Right ventricle myocardium superior (tissue), 1 donor: ENCODE measurements around the gene MPZL2. TPM values are rescaled to one million over a fixed set of nuclear protein-coding genes. Genes with fewer than 3 reads are reported as not detected.

ENCODE experiments used
- ATAC-seq: fragments of 200-7000 bp; cut with Tn5 transposase; one replicate; pipeline ENCODE4 v1.9.1; 2020; ENCODE audit warnings: mild to moderate bottlenecking; ENCODE audit not compliant: poor library complexity
- DNase-seq: peaks from one replicate; pipeline ENCODE4 v3.0.0-alpha.2; 2020
- intact Hi-C: fragments of 100-400 bp; cut with DNase I; formaldehyde crosslinking; loops from one replicate; pipeline ENCODE4 v1.11.2; 2022
- total RNA-seq: library from RNA; stranded (reverse); fragmentation: NEBNext Ultra II Directional; extraction: Animal tissue kit (Norgen Biotek cat#: 25700); gene quantifications from one replicate; pipeline ENCODE4 v1.2.1, GENCODE V29; 2021
- donor health status: DM: no; HTN: yes; CAD: no; lungs with severe emphysema.

Gene MPZL2
- total RNA-seq, 1 donor from 2014 or later, result 9.8 TPM

GRCh38 chr11:118251858-118252652, 12.0 kb downstream of the MPZL2 start, which contains the start of gene MPZL3:
MPZL3 (minus strand) TSS chr11:118252365; CDS start chr11:118252294, 71 bp downstream.
- DNase-seq (peak; percentile 73), ATAC-seq (peak; percentile 88)
- intact Hi-C loops, result no loop called here

- no peak for ATAC-seq
- DNase-seq, result no peak
- intact Hi-C loops, result no loop called here
These were observed 17.1 kb downstream of the MPZL2 start for GRCh38 chr11:118247041-118247440.

GRCh38 chr11:118245936-118246562, 18.0 kb downstream of the MPZL2 start:
- ATAC-seq (no peak), DNase-seq (no peak)
- intact Hi-C loops, result no loop called here

GRCh38 chr11:118243993-118244762, 19.9 kb downstream of the MPZL2 start:
- intact Hi-C loops, result no loop called here
- no peak for DNase-seq
- ATAC-seq, result no peak

GRCh38 chr11:118243161-118243560, 20.9 kb downstream of the MPZL2 start:
- intact Hi-C loops, result no loop called here
- no peak for DNase-seq
- no peak for ATAC-seq

- intact Hi-C loops, result no loop called here
- ATAC-seq (no peak), DNase-seq (no peak)
These were observed 22.4 kb downstream of the MPZL2 start for GRCh38 chr11:118241764-118242098.

- DNase-seq (no peak), ATAC-seq (peak; percentile 83)
- intact Hi-C loops, result no loop called here
These were observed 22.9 kb downstream of the MPZL2 start for GRCh38 chr11:118240999-118241763.

GRCh38 chr11:118239509-118240205, 24.4 kb downstream of the MPZL2 start:
- no peak for DNase-seq
- intact Hi-C loops, result no loop called here
- ATAC-seq, result no peak

- DNase-seq (no peak), ATAC-seq (no peak)
- intact Hi-C loops, result no loop called here
These were observed 25.2 kb downstream of the MPZL2 start for GRCh38 chr11:118238929-118239328.

GRCh38 chr11:118238421-118238820, 25.7 kb downstream of the MPZL2 start:
- no peak for DNase-seq
- no peak for ATAC-seq
- intact Hi-C loops, result no loop called here

GRCh38 chr11:118236170-118236569, 27.9 kb downstream of the MPZL2 start:
- intact Hi-C loops, result no loop called here
- no peak for DNase-seq
- ATAC-seq, result no peak

GRCh38 chr11:118234833-118235232, 29.3 kb downstream of the MPZL2 start:
- ATAC-seq (peak; percentile 84), DNase-seq (no peak)
- intact Hi-C loops, result no loop called here

GRCh38 chr11:118233850-118234249, 30.2 kb downstream of the MPZL2 start:
- intact Hi-C loops, result no loop called here
- ATAC-seq (no peak), DNase-seq (no peak)

GRCh38 chr11:118233377-118233776, 30.7 kb downstream of the MPZL2 start:
- ATAC-seq, result no peak
- intact Hi-C loops, result no loop called here
- DNase-seq, result no peak

- ATAC-seq, result no peak
- intact Hi-C loops, result no loop called here
These were observed 31.4 kb downstream of the MPZL2 start for GRCh38 chr11:118232659-118233058.

GRCh38 chr11:118231461-118231860, 32.6 kb downstream of the MPZL2 start:
- intact Hi-C loops, result no loop called here
- DNase-seq (no peak), ATAC-seq (no peak)

More at GRCh38 chr11:118232659-118233058, 31.4 kb downstream of the MPZL2 start:
- DNase-seq, result no peak

GRCh38 chr11:118230088-118230487, 34.0 kb downstream of the MPZL2 start:
- ATAC-seq (no peak), DNase-seq (no peak)
- intact Hi-C loops, result no loop called here

- ATAC-seq (no peak), DNase-seq (no peak)
- intact Hi-C loops, result no loop called here
These were observed 34.7 kb downstream of the MPZL2 start for GRCh38 chr11:118229274-118229847.
